OCI-M1 (cell line): Measurements from ENCODE around the gene MAGEA2.
"Not testable (repeated sequence)": the region's sequence is repeated elsewhere in the genome, so short reads cannot be mapped to it uniquely, and the experiment has no call there.

Source experiments
- DNase-seq: peaks from one replicate; lab custom pipeline; 2025; lab: John Stamatoyannopoulos, UW

Gene MAGEA2

GRCh38 chrX:152753686-152754650 is at the start of gene MAGEA2:
TSS of gene MAGEA2 (minus strand) at chrX:152753842. CDS start at chrX:152751363, 2,479 bp downstream.
- not testable (repeated sequence) for DNase-seq

GRCh38 chrX:152798945-152799344 is 45.3 kb upstream of the MAGEA2 start:
- DNase-seq, result no peak

GRCh38 chrX:152787062-152787461 is 33.4 kb upstream of the MAGEA2 start:
- not testable (repeated sequence) for DNase-seq

- DNase-seq, result not testable (repeated sequence)
Measured at GRCh38 chrX:152769549-152770289, 16.1 kb upstream of the MAGEA2 start, which contains the start of gene MAGEA6. TSS of gene MAGEA6 (minus strand) at chrX:152769689. CDS start at chrX:152767650, 2,039 bp downstream.

GRCh38 chrX:152766562-152766961 is 12.9 kb upstream of the MAGEA2 start:
- DNase-seq, result not testable (repeated sequence)

- not testable (repeated sequence) for DNase-seq
Measured at GRCh38 chrX:152761582-152761981, 7.9 kb upstream of the MAGEA2 start.

GRCh38 chrX:152759544-152759943 is 5.9 kb upstream of the MAGEA2 start:
- DNase-seq, result not testable (repeated sequence)

GRCh38 chrX:152758918-152759317 is 5.3 kb upstream of the MAGEA2 start, which contains the start of gene CSAG3:
TSS of gene CSAG3 (plus strand) at chrX:152759218.
- DNase-seq, result not testable (repeated sequence)

- DNase-seq, result not testable (repeated sequence)
Measured at GRCh38 chrX:152754871-152755270, 1.2 kb upstream of the MAGEA2 start.

GRCh38 chrX:152738560-152738959 is 15.1 kb downstream of the MAGEA2 start:
- DNase-seq, result no peak

- not testable (repeated sequence) for DNase-seq
Measured at GRCh38 chrX:152736528-152736927, 17.1 kb downstream of the MAGEA2 start.

GRCh38 chrX:152735860-152736511 is 17.7 kb downstream of the MAGEA2 start:
- DNase-seq, result no peak

GRCh38 chrX:152735101-152735500 is 18.5 kb downstream of the MAGEA2 start:
- no peak for DNase-seq

- not testable (repeated sequence) for DNase-seq
Measured at GRCh38 chrX:152734143-152734858, 19.3 kb downstream of the MAGEA2 start.

GRCh38 chrX:152733261-152733975 is 20.2 kb downstream of the MAGEA2 start, which contains the start of the genes CSAG1 and MAGEA12:
TSS of gene CSAG1 (minus strand) at chrX:152733721. CDS start at chrX:152732460, 1,261 bp downstream.
TSS of gene MAGEA12 (plus strand) at chrX:152733757. CDS start at chrX:152736162, 2,405 bp downstream.
- no peak for DNase-seq

GRCh38 chrX:152725409-152725808 is 28.2 kb downstream of the MAGEA2 start:
- DNase-seq, result no peak

GRCh38 chrX:152713815-152714787 is 39.5 kb downstream of the MAGEA2 start, which contains the start of gene MAGEA2B:
TSS of gene MAGEA2B (plus strand) at chrX:152714628. CDS start at chrX:152717107, 2,479 bp downstream.
- not testable (repeated sequence) for DNase-seq

- not testable (repeated sequence) for DNase-seq
Measured at GRCh38 chrX:152713195-152713594, 40.4 kb downstream of the MAGEA2 start.

- DNase-seq, result not testable (repeated sequence)
Measured at GRCh38 chrX:152709173-152709572, 44.5 kb downstream of the MAGEA2 start, which contains the start of gene CSAG2. TSS of gene CSAG2 (minus strand) at chrX:152709273. CDS start at chrX:152709112, 161 bp downstream.
